H1 (cell line): Measurements from ENCODE around the gene PRSS23.

Experiments used
- CBX5 ChIP-seq: fragments of 300-800, 300-1000 bp; sonication (generic); IDR thresholded peaks from 2 replicates; pipeline ENCODE4 v1.7.1; 2016; ENCODE audit warnings: antibody characterized with exemption, low read length, low read depth
- CBX8 ChIP-seq: fragments of 300-800, 300-1000 bp; sonication (generic); IDR thresholded peaks from 2 replicates; pipeline ENCODE4 v1.7.1; 2016; ENCODE audit warnings: low read depth, low read length, borderline replicate concordance
- EP300 ChIP-seq, 2 experiments: IDR thresholded peaks; 1 replicate in 1 of 2; 2 replicates in 1 of 2; pipeline ENCODE4 v1.6.1; 2011 to 2012; ENCODE audit warnings: low read depth in 2 of 2, low read length in 2 of 2, mild to moderate bottlenecking in 2 of 2, borderline replicate concordance in 1 of 2, inconsistent platforms in 1 of 2, moderate library complexity in 1 of 2
- FOSL1 ChIP-seq: IDR thresholded peaks from 2 replicates; pipeline ENCODE4 v1.6.1; 2011; ENCODE audit warnings: mild to moderate bottlenecking, low read depth, low read length, moderate library complexity; ENCODE audit not compliant: insufficient read depth
- GABPA ChIP-seq: IDR thresholded peaks from 2 replicates; pipeline ENCODE4 v1.6.1; 2011; ENCODE audit warnings: mild to moderate bottlenecking, low read length, moderate library complexity, borderline replicate concordance; ENCODE audit not compliant: insufficient read depth
- GTF2F1 ChIP-seq: IDR thresholded peaks from 2 replicates; pipeline ENCODE4 v1.6.1; 2012; ENCODE audit warnings: low read depth, low read length, improper control_type of control experiment, borderline replicate concordance
- NRF1 ChIP-seq: IDR thresholded peaks from 2 replicates; pipeline ENCODE4 v1.6.1; 2011; ENCODE audit warnings: mild to moderate bottlenecking, low read depth, low read length, improper control_type of control experiment
- POLR2A ChIP-seq, 2 experiments: IDR thresholded peaks; 1 replicate in 1 of 2; 2 replicates in 1 of 2; pipeline ENCODE4 v1.6.1; 2011; ENCODE audit warnings: low read depth in 2 of 2, low read length in 2 of 2, mild to moderate bottlenecking in 2 of 2; ENCODE audit errors: control extremely low read depth in 1 of 2
- POLR2AphosphoS5 ChIP-seq: IDR thresholded peaks from 2 replicates; pipeline ENCODE4 v1.6.1; 2011; ENCODE audit warnings: low read depth, low read length
- SIN3A ChIP-seq, 2 experiments: IDR thresholded peaks in 1 of 2; conservative IDR thresholded peaks in 1 of 2; 2 replicates each; pipeline ENCODE4 v1.6.1; 2011 to 2012; ENCODE audit warnings: low read length in 2 of 2, improper control_type of control experiment in 1 of 2, low read depth in 1 of 2, mild to moderate bottlenecking in 1 of 2
- SP1 ChIP-seq: IDR thresholded peaks from 2 replicates; pipeline ENCODE4 v1.6.1; 2011; ENCODE audit warnings: low read depth, low read length
- TAF1 ChIP-seq: IDR thresholded peaks from 2 replicates; pipeline ENCODE4 v1.6.1; 2011; ENCODE audit warnings: mild to moderate bottlenecking, low read depth, low read length
- TCF12 ChIP-seq: IDR thresholded peaks from 2 replicates; pipeline ENCODE4 v1.6.1; 2011; ENCODE audit warnings: low read depth, mild to moderate bottlenecking, low read length
- TF ChIP-seq, protein P1 (sequence below), 3 experiments: IDR thresholded peaks; 1 replicate in 2 of 3; 2 replicates in 1 of 3; pipeline versions ENCODE4 v1.5.1 to v1.6.1; 2011; ENCODE audit warnings: low read length in 3 of 3, mild to moderate bottlenecking in 3 of 3, inconsistent platforms in 2 of 3, low read depth in 1 of 3, moderate library complexity in 1 of 3; ENCODE audit not compliant: insufficient read depth in 1 of 3; ENCODE audit errors: control extremely low read depth in 1 of 3

- TF ChIP-seq, protein P1, sequence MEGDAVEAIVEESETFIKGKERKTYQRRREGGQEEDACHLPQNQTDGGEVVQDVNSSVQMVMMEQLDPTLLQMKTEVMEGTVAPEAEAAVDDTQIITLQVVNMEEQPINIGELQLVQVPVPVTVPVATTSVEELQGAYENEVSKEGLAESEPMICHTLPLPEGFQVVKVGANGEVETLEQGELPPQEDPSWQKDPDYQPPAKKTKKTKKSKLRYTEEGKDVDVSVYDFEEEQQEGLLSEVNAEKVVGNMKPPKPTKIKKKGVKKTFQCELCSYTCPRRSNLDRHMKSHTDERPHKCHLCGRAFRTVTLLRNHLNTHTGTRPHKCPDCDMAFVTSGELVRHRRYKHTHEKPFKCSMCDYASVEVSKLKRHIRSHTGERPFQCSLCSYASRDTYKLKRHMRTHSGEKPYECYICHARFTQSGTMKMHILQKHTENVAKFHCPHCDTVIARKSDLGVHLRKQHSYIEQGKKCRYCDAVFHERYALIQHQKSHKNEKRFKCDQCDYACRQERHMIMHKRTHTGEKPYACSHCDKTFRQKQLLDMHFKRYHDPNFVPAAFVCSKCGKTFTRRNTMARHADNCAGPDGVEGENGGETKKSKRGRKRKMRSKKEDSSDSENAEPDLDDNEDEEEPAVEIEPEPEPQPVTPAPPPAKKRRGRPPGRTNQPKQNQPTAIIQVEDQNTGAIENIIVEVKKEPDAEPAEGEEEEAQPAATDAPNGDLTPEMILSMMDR (IDR thresholded peaks at IDR 0.05; ENCODE audit: control extremely low read depth in 1 of 3, insufficient read depth in 1 of 3, low read depth in 1 of 3, low read length in 3 of 3), result 0 out of 4 replicates have a peak, but pooled peaks of 1 of the 3 experiments have one; percentile 0
- no peak for TF ChIP-seq TCF12
- TF ChIP-seq FOSL1, result no peak
- no peak for TF ChIP-seq SIN3A (conservative IDR thresholded peaks at IDR 0.05 in 1 of 2, IDR thresholded peaks at IDR 0.05 in 1 of 2; ENCODE audit: low read depth in 1 of 2, low read length in 2 of 2)
- no peak for TF ChIP-seq SP1
- TF ChIP-seq TAF1, result peak; percentile 66
- TF ChIP-seq EP300 (IDR thresholded peaks at IDR 0.05; ENCODE audit: borderline replicate concordance in 1 of 2, low read depth in 2 of 2, low read length in 2 of 2), result no peak
- no peak for TF ChIP-seq CBX8
- TF ChIP-seq POLR2A (IDR thresholded peaks at IDR 0.05; ENCODE audit: control extremely low read depth in 1 of 2, low read depth in 2 of 2, low read length in 2 of 2), result peak; percentile 43 to 72
- TF ChIP-seq GTF2F1, result no peak
- TF ChIP-seq POLR2AphosphoS5, result peak; percentile 49
- TF ChIP-seq GABPA, result no peak
- TF ChIP-seq CBX5, result no peak
- TF ChIP-seq NRF1, result no peak
Observed at GRCh38 chr11:86800076-86800959, at the start of gene PRSS23.
